ENCODE data around the gene COX18. TPM values are rescaled to one million over a fixed set of nuclear protein-coding genes. Genes with fewer than 3 reads are reported as not detected.

COX18 gene, protein sequence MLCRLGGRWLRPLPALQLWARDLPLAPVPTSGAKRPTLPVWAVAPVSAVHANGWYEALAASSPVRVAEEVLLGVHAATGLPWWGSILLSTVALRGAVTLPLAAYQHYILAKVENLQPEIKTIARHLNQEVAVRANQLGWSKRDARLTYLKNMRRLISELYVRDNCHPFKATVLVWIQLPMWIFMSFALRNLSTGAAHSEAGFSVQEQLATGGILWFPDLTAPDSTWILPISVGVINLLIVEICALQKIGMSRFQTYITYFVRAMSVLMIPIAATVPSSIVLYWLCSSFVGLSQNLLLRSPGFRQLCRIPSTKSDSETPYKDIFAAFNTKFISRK
- 10 to 100 TPM; 18.2 to 24.0 TPM for total RNA-seq
- polyA plus RNA-seq (ENCODE audit: insufficient read length in 2 of 2), result 10 to 100 TPM; 17.4 to 22.4 TPM
- long read RNA-seq, donor 1, full-length matches to known transcripts, result 5 of 5 reads
- long read RNA-seq, donor 1, partial matches to known transcripts, result 0 of 5 reads
- long read RNA-seq, donor 1, other reads (novel, unspliced or antisense), result 0 of 5 reads
- long read RNA-seq, donor 2, full-length matches to known transcripts, result 3 of 3 reads
- long read RNA-seq, donor 2, partial matches to known transcripts, result 0 of 3 reads
- long read RNA-seq, donor 2, other reads (novel, unspliced or antisense), result 0 of 3 reads
- long read RNA-seq, donor 3, result 0 reads
- long read RNA-seq, donor 4, partial matches to known transcripts, result 0 of 2 reads
- long read RNA-seq, donor 4, other reads (novel, unspliced or antisense), result 0 of 2 reads

GRCh38 chr4:73069338-73070073, at the start of gene COX18:
COX18 (minus strand) TSS chr4:73069716; CDS start chr4:73069649, 67 bp downstream.
- H3K27ac ChIP-seq (ENCODE audit: low read depth, low read length), result peak within 1 kb of the TSS; percentile 99
- DNase-seq (ENCODE audit: low read depth in 4 of 6, low spot score in 6 of 6), result peak; percentile 94 to 99 (median 96)
- H3K27me3 ChIP-seq (ENCODE audit: control insufficient read depth, insufficient read depth, low read length), result no peaks in the 10 kb centered on the region
- H3K4me3 ChIP-seq (ENCODE audit: low read depth, low read length), result peak within 1 kb of the TSS; percentile 96
- no peaks in the 10 kb centered on the region for H3K36me3 ChIP-seq (ENCODE audit: control insufficient read depth, insufficient read depth, low read length)
- H3K9me3 ChIP-seq (ENCODE audit: control insufficient read depth, insufficient read depth, low read length), result no peaks in the 10 kb centered on the region
- WGBS (ENCODE audit: insufficient coverage), result under 1% methylated on average over 58 of the region's 62 CpGs
- peaks cover 5% of the 10 kb centered on the region for H3K4me1 ChIP-seq (ENCODE audit: control insufficient read depth, insufficient read depth, low read length)

- no peak overlapping the region for H3K27ac ChIP-seq (ENCODE audit: low read depth, low read length)
- no peaks in the 10 kb centered on the region for H3K27me3 ChIP-seq (ENCODE audit: control insufficient read depth, insufficient read depth, low read length)
- 95% methylated on average over 2 of the region's 4 CpGs for WGBS (ENCODE audit: insufficient coverage)
- H3K4me1 ChIP-seq (ENCODE audit: control insufficient read depth, insufficient read depth, low read length), result no peaks in the 10 kb centered on the region
- no peak overlapping the region for H3K4me3 ChIP-seq (ENCODE audit: low read depth, low read length)
- H3K36me3 ChIP-seq (ENCODE audit: control insufficient read depth, insufficient read depth, low read length), result peaks cover 30% of the 10 kb centered on the region
- no peaks in the 10 kb centered on the region for H3K9me3 ChIP-seq (ENCODE audit: control insufficient read depth, insufficient read depth, low read length)
- DNase-seq (ENCODE audit: low read depth in 4 of 6, low spot score in 6 of 6), result no peak
Measured at GRCh38 chr4:73109493-73109892, 40.0 kb upstream of the COX18 start.

GRCh38 chr4:73104695-73105094, 35.2 kb upstream of the COX18 start:
- H3K36me3 ChIP-seq (ENCODE audit: control insufficient read depth, insufficient read depth, low read length), result peaks cover 34% of the 10 kb centered on the region

GRCh38 chr4:73103799-73104503, 34.4 kb upstream of the COX18 start:
- peaks cover 36% of the 10 kb centered on the region for H3K36me3 ChIP-seq (ENCODE audit: control insufficient read depth, insufficient read depth, low read length)
- H3K4me3 ChIP-seq (ENCODE audit: low read depth, low read length), result no peak overlapping the region
- H3K27ac ChIP-seq (ENCODE audit: low read depth, low read length), result no peak overlapping the region
- no peaks in the 10 kb centered on the region for H3K4me1 ChIP-seq (ENCODE audit: control insufficient read depth, insufficient read depth, low read length)
- DNase-seq (ENCODE audit: low read depth in 4 of 6, low spot score in 6 of 6), result no peak
- no peaks in the 10 kb centered on the region for H3K27me3 ChIP-seq (ENCODE audit: control insufficient read depth, insufficient read depth, low read length)
- H3K9me3 ChIP-seq (ENCODE audit: control insufficient read depth, insufficient read depth, low read length), result no peaks in the 10 kb centered on the region
- 100% methylated on average over 1 of the region's 8 CpGs for whole genome bisulfite sequencing (ENCODE audit: insufficient coverage)

More at GRCh38 chr4:73104695-73105094, 35.2 kb upstream of the COX18 start:
- H3K27ac ChIP-seq (ENCODE audit: low read depth, low read length), result no peak overlapping the region
- 83% methylated on average over 2 of the region's 5 CpGs for WGBS (ENCODE audit: insufficient coverage)
- no peak overlapping the region for H3K4me3 ChIP-seq (ENCODE audit: low read depth, low read length)
- H3K27me3 ChIP-seq (ENCODE audit: control insufficient read depth, insufficient read depth, low read length), result no peaks in the 10 kb centered on the region
- no peaks in the 10 kb centered on the region for H3K4me1 ChIP-seq (ENCODE audit: control insufficient read depth, insufficient read depth, low read length)
- no peaks in the 10 kb centered on the region for H3K9me3 ChIP-seq (ENCODE audit: control insufficient read depth, insufficient read depth, low read length)
- no peak for DNase-seq (ENCODE audit: low read depth in 4 of 6, low spot score in 6 of 6)

DNA sequence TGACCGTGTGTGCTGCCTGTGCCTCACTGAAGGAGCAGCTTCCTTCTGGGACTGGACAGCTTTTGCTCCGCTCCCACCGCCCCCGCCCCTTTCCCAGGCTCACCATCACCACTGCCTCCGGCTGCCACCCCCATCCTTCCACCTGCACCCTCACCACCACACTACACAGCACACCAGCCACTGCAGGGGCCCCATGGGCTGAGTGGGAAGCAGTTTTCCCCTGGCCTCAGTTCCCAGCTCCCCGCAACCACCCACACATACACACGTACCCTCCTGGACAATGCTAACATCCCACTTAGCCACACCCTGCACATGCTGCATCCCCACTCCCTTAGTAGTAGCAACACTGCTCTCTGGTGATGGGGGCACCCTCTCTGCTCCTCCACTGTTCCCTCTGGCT, 29.6 kb upstream of the COX18 start:
- Histone ChIP-seq H3K4me1 (ENCODE audit: control insufficient read depth, insufficient read depth, low read length) (no peaks in the 10 kb centered on the region), H3K36me3 (ENCODE audit: control insufficient read depth, insufficient read depth, low read length) (peaks cover 34% of the 10 kb centered on the region), H3K4me3 (ENCODE audit: low read depth, low read length) (no peak overlapping the region), H3K27ac (ENCODE audit: low read depth, low read length) (no peak overlapping the region), H3K27me3 (ENCODE audit: control insufficient read depth, insufficient read depth, low read length) (no peaks in the 10 kb centered on the region), H3K9me3 (ENCODE audit: control insufficient read depth, insufficient read depth, low read length) (no peaks in the 10 kb centered on the region)
- DNase-seq (ENCODE audit: low read depth in 4 of 6, low spot score in 6 of 6), result no peak
- WGBS (ENCODE audit: insufficient coverage), result 93% methylated on average over 7 of the region's 7 CpGs

- Histone ChIP-seq H3K9me3 (ENCODE audit: control insufficient read depth, insufficient read depth, low read length) (no peaks in the 10 kb centered on the region), H3K27me3 (ENCODE audit: control insufficient read depth, insufficient read depth, low read length) (no peaks in the 10 kb centered on the region), H3K27ac (ENCODE audit: low read depth, low read length) (no peak overlapping the region), H3K4me1 (ENCODE audit: control insufficient read depth, insufficient read depth, low read length) (no peaks in the 10 kb centered on the region), H3K4me3 (ENCODE audit: low read depth, low read length) (no peak overlapping the region), H3K36me3 (ENCODE audit: control insufficient read depth, insufficient read depth, low read length) (peaks cover 34% of the 10 kb centered on the region)
- 96% methylated on average over 5 of the region's 7 CpGs for WGBS (ENCODE audit: insufficient coverage)
- no peak for DNase-seq (ENCODE audit: low read depth in 4 of 6, low spot score in 6 of 6)
Measured at GRCh38 chr4:73098713-73099112, 29.2 kb upstream of the COX18 start.

DNA sequence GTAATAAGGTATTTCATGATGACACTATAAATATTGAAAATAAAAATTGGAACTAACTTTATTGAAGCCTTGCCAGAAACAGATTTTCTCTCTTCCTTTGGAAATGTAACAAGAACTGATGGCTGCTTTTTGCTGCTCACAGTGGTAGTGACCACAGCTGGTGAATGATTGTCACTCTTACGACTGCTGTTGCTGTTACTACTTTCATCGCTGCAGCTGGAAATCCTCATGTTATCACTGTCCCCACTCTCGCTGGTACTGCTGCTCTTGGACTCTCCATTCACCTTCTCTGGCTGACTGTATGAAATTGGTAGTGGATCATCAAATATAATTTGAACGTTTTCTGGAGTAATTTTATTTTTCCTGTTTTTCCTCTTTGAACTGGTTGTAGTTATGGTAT, 28.5 kb upstream of the COX18 start:
- no peaks in the 10 kb centered on the region for H3K4me1 ChIP-seq (ENCODE audit: control insufficient read depth, insufficient read depth, low read length)
- DNase-seq (ENCODE audit: low read depth in 4 of 6, low spot score in 6 of 6), result no peak
- no peaks in the 10 kb centered on the region for H3K27me3 ChIP-seq (ENCODE audit: control insufficient read depth, insufficient read depth, low read length)
- H3K36me3 ChIP-seq (ENCODE audit: control insufficient read depth, insufficient read depth, low read length), result peaks cover 38% of the 10 kb centered on the region
- WGBS (ENCODE audit: insufficient coverage), result 100% methylated on average over 1 of the region's 4 CpGs
- H3K4me3 ChIP-seq (ENCODE audit: low read depth, low read length), result no peak overlapping the region
- no peaks in the 10 kb centered on the region for H3K9me3 ChIP-seq (ENCODE audit: control insufficient read depth, insufficient read depth, low read length)
- no peak overlapping the region for H3K27ac ChIP-seq (ENCODE audit: low read depth, low read length)

GRCh38 chr4:73092868-73093267, 23.4 kb upstream of the COX18 start:
- no CpG with 5 or more reads among the region's 1 CpG for WGBS (ENCODE audit: insufficient coverage)
- Histone ChIP-seq H3K27ac (ENCODE audit: low read depth, low read length) (no peak overlapping the region), H3K4me3 (ENCODE audit: low read depth, low read length) (no peak overlapping the region), H3K27me3 (ENCODE audit: control insufficient read depth, insufficient read depth, low read length) (no peaks in the 10 kb centered on the region), H3K9me3 (ENCODE audit: control insufficient read depth, insufficient read depth, low read length) (no peaks in the 10 kb centered on the region), H3K36me3 (ENCODE audit: control insufficient read depth, insufficient read depth, low read length) (peaks cover 34% of the 10 kb centered on the region), H3K4me1 (ENCODE audit: control insufficient read depth, insufficient read depth, low read length) (no peaks in the 10 kb centered on the region)
- DNase-seq (ENCODE audit: low read depth in 4 of 6, low spot score in 6 of 6), result no peak

DNA sequence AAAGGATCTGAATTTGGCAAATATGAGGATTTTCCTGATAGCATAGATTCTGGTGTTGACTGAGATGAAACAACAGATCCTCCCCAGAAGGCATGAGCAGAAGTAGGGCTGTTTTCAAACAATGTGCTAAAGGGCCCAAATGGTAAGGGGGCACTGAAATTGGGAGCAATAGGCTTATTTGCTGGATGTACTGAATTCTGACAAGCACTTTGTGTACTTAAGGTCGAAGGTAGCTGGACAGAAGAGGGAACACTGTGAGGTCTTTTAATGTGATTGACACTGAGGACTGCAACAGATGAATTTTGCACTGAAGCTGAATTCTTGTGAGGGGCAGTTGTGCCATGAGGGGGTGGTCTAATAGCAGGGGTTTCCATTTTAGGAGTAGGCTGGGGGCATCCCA, 21.2 kb upstream of the COX18 start:
- DNase-seq (ENCODE audit: low read depth in 4 of 6, low spot score in 6 of 6), result no peak
- Histone ChIP-seq H3K36me3 (ENCODE audit: control insufficient read depth, insufficient read depth, low read length) (peaks cover 36% of the 10 kb centered on the region), H3K9me3 (ENCODE audit: control insufficient read depth, insufficient read depth, low read length) (no peaks in the 10 kb centered on the region), H3K4me3 (ENCODE audit: low read depth, low read length) (no peak overlapping the region), H3K27me3 (ENCODE audit: control insufficient read depth, insufficient read depth, low read length) (no peaks in the 10 kb centered on the region), H3K27ac (ENCODE audit: low read depth, low read length) (no peak overlapping the region), H3K4me1 (ENCODE audit: control insufficient read depth, insufficient read depth, low read length) (no peaks in the 10 kb centered on the region)
- whole genome bisulfite sequencing (ENCODE audit: insufficient coverage), result 100% methylated on average over 1 of the region's 1 CpG

Data from spinal cord (tissue), 10 donors.